Measurements from ENCODE around the gene MAP1LC3B.
"Not testable (repeated sequence)": the region's sequence is repeated elsewhere in the genome, so short reads cannot be mapped to it uniquely, and the experiment has no call there.

The MAP1LC3B gene

GRCh38 chr16:87387942-87388817 is 4.0 kb upstream of the MAP1LC3B start:
- H3K27me3 ChIP-seq (ENCODE audit: insufficient read depth, poor library complexity, severe bottlenecking), result no peaks in the 10 kb centered on the region
- peaks cover 15% of the 10 kb centered on the region for H3K4me1 ChIP-seq (ENCODE audit: insufficient read depth, poor library complexity, severe bottlenecking)
- ATAC-seq (ENCODE audit: low read depth), result peak; percentile 76
- H3K27ac ChIP-seq (ENCODE audit: poor library complexity, severe bottlenecking), result peak overlapping the region; percentile 64
- no peaks in the 10 kb centered on the region for H3K36me3 ChIP-seq (ENCODE audit: low read depth)
- H3K9me3 ChIP-seq (ENCODE audit: severe bottlenecking), result no peaks in the 10 kb centered on the region
- peak; percentile 95 for DNase-seq (ENCODE audit: low spot score)
- no peak for TF ChIP-seq CTCF (IDR thresholded peaks at IDR 0.05; ENCODE audit: poor library complexity, severe bottlenecking)
- H3K4me3 ChIP-seq (ENCODE audit: severe bottlenecking), result no peak overlapping the region

DNA sequence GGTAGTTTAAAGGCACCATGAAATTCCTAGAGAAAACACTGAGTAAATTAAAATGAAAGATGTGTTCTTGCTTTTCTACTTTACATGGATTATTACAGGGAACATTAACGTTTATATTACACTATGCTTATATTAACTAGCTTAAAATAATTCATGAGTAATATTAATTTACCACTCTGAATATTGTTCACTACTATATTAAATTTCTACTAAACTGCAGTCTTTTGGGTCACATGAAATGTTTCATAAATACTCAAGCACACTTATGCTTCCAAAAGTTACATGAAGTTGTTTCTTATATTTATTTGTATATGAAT is 3.4 kb upstream of the MAP1LC3B start:
- no peak overlapping the region for H3K4me3 ChIP-seq (ENCODE audit: severe bottlenecking)
- peak overlapping the region; percentile 64 for H3K27ac ChIP-seq (ENCODE audit: poor library complexity, severe bottlenecking)
- no peak for TF ChIP-seq CTCF (IDR thresholded peaks at IDR 0.05; ENCODE audit: poor library complexity, severe bottlenecking)
- no peak for ATAC-seq (ENCODE audit: low read depth)
- peaks cover 20% of the 10 kb centered on the region for H3K4me1 ChIP-seq (ENCODE audit: insufficient read depth, poor library complexity, severe bottlenecking)
- no peaks in the 10 kb centered on the region for H3K27me3 ChIP-seq (ENCODE audit: insufficient read depth, poor library complexity, severe bottlenecking)
- no peaks in the 10 kb centered on the region for H3K9me3 ChIP-seq (ENCODE audit: severe bottlenecking)
- no peak for DNase-seq (ENCODE audit: low spot score)
- H3K36me3 ChIP-seq (ENCODE audit: low read depth), result peaks cover 4% of the 10 kb centered on the region; the same call in 1 of the 2 replicates

DNA sequence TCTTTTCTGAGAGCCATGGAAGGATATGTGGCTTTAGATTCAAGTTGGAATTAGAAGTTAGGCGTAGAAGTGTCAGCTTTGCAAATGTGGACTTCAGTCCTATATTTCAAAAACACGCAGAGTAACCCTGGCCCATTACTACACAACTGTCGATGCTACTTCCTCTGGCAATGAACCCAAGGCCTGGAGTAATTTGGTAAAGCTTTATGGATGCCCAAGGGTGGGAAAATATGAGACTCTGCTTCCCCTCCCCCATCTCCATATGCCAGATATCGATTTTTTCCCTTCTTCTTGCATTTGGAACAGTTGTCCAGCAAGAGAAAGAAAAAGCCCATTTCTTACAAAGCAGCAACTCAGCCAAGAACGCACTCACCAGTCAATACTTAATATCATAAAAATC is 2.9 kb upstream of the MAP1LC3B start:
- H3K4me1 ChIP-seq (ENCODE audit: insufficient read depth, poor library complexity, severe bottlenecking), result peaks cover 25% of the 10 kb centered on the region
- peaks cover 4% of the 10 kb centered on the region; the same call in 1 of the 2 replicates for H3K36me3 ChIP-seq (ENCODE audit: low read depth)
- H3K9me3 ChIP-seq (ENCODE audit: severe bottlenecking), result no peaks in the 10 kb centered on the region
- no peak overlapping the region for H3K4me3 ChIP-seq (ENCODE audit: severe bottlenecking)
- H3K27me3 ChIP-seq (ENCODE audit: insufficient read depth, poor library complexity, severe bottlenecking), result no peaks in the 10 kb centered on the region
- peak overlapping the region; percentile 64 for H3K27ac ChIP-seq (ENCODE audit: poor library complexity, severe bottlenecking)
- no peak for TF ChIP-seq CTCF (IDR thresholded peaks at IDR 0.05; ENCODE audit: poor library complexity, severe bottlenecking)
- ATAC-seq (ENCODE audit: low read depth) (no peak), DNase-seq (ENCODE audit: low spot score) (no peak)

DNA sequence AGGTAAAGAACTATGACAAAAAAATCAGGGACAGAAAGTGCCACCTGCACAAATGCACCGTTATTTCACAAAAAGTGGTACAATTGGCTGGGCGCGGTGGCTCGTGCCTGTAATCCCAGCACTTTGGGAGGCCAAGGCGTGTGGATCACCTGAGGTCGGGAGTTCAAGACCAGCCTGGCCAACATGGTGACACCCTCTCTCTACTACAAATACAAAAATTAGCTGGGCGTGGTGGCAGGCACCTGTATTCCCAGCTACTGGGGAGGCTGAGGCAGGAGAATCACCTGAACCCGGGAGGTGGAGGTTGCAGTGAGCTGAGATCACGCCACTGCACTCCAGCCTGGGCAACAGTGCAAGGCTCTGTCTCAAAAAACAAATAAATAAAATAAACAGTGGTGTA is 2.2 kb upstream of the MAP1LC3B start:
- H3K9me3 ChIP-seq (ENCODE audit: severe bottlenecking); ATAC-seq (ENCODE audit: low read depth); DNase-seq (ENCODE audit: low spot score); H3K36me3 ChIP-seq (ENCODE audit: low read depth); H3K27me3 ChIP-seq (ENCODE audit: insufficient read depth, poor library complexity, severe bottlenecking); H3K4me3 ChIP-seq (ENCODE audit: severe bottlenecking): not testable (repeated sequence)
- Histone ChIP-seq H3K4me1 (ENCODE audit: insufficient read depth, poor library complexity, severe bottlenecking) (peaks cover 26% of the 10 kb centered on the region), H3K27ac (ENCODE audit: poor library complexity, severe bottlenecking) (peak overlapping the region; percentile 64)

- TF ChIP-seq CTCF (IDR thresholded peaks at IDR 0.05; ENCODE audit: poor library complexity, severe bottlenecking), result no peak
- Histone ChIP-seq H3K4me3 (ENCODE audit: severe bottlenecking) (no peak overlapping the region), H3K9me3 (ENCODE audit: severe bottlenecking) (no peaks in the 10 kb centered on the region), H3K36me3 (ENCODE audit: low read depth) (peaks cover 15% of the 10 kb centered on the region), H3K27me3 (ENCODE audit: insufficient read depth, poor library complexity, severe bottlenecking) (no peaks in the 10 kb centered on the region), H3K27ac (ENCODE audit: poor library complexity, severe bottlenecking) (peak overlapping the region; percentile 73), H3K4me1 (ENCODE audit: insufficient read depth, poor library complexity, severe bottlenecking) (peaks cover 26% of the 10 kb centered on the region)
- ATAC-seq (ENCODE audit: low read depth) (no peak), DNase-seq (ENCODE audit: low spot score) (no peak)
These were observed 1.4 kb upstream of the MAP1LC3B start for GRCh38 chr16:87390641-87391323.
